ENCODE results near the gene ARHGAP15.

GRCh38 chr2:143426296-143426695 is 297.1 kb downstream of the ARHGAP15 start:
- TF ChIP-seq CTCF (IDR thresholded peaks at IDR 0.05; ENCODE audit: low read depth, low read length, missing input control), result no peak
- no peak for TF ChIP-seq FOXA1 (IDR thresholded peaks at IDR 0.05)
- no peak for TF ChIP-seq TAF1 (conservative IDR thresholded peaks at IDR 0.05)
- TF ChIP-seq JUND (IDR thresholded peaks at IDR 0.05), result no peak

All from liver (tissue), 3 donors.